Uterus (tissue), 2 donors: ENCODE measurements around the gene C10orf71.

ENCODE experiments used
- CTCF ChIP-seq, 4 experiments: fragments of 200-600 bp in 2 of 4; fragments of 450-650 bp in 2 of 4; sonication (generic) in 2 of 4; IDR thresholded peaks; one replicate each; pipeline ENCODE4 v1.5.1; 2016 to 2019; ENCODE audit warnings: antibody characterized with exemption in 4 of 4, mild to moderate bottlenecking in 2 of 4, moderate library complexity in 1 of 4
- POLR2A ChIP-seq, 2 donors: fragments of 450-650 bp; IDR thresholded peaks; one replicate each; pipeline ENCODE4 v1.6.1; 2016; ENCODE audit warnings: antibody characterized with exemption in 2 of 2, mild to moderate bottlenecking in 1 of 2, moderate library complexity in 1 of 2

- no peak for TF ChIP-seq CTCF (IDR thresholded peaks at IDR 0.05)
- no peak for TF ChIP-seq POLR2A (IDR thresholded peaks at IDR 0.05)
Observed at GRCh38 chr10:49270565-49270964, 28.4 kb upstream of the C10orf71 start.
